Measurements from ENCODE around the gene VWA3B. TPM values are rescaled to one million over a fixed set of nuclear protein-coding genes. Genes with fewer than 3 reads are reported as not detected.

Gene VWA3B
- total and polyA plus RNA-seq, 2 donors (not counting 3 experiments of a cell fraction or from before 2014, with no cell fraction given): not detected

GRCh38 chr2:98188351-98189046 lies 101.5 kb downstream of the VWA3B start:
- H3K27ac ChIP-seq (ENCODE audit: insufficient read depth, low read depth, low read length): no peak overlapping the region
- H3K9ac ChIP-seq (replicated peaks; ENCODE audit: extremely low read depth, insufficient read depth, low read length): no peak overlapping the region
- ChIA-PET POLR2A (interaction anchor here (0.5 kb wide), 1 partner anchor 999 kb away, joined by 3 read pairs; no protein-coding TSS in a partner anchor), CTCF (interaction anchor here (0.6 to 1.5 kb wide), 5 partner anchors 10 to 448 kb away, joined by 3 to 4 read pairs (median 3); no protein-coding TSS in a partner anchor)
- no peaks in the 10 kb centered on the region for H3K36me3 ChIP-seq (ENCODE audit: control insufficient read depth in 2 of 2, extremely low read depth in 1 of 2, insufficient read depth in 2 of 2, low read length in 2 of 2)
- BruUV-seq (replicated peaks): no TSS peak
- dilution Hi-C loops (cut with MboI; ENCODE audit: extremely low pct_ligation_motif_present, low sequenced_read_pairs) (no loop called here), intact Hi-C loops (cut with micrococcal nuclease) (no loop called here)
- FAIRE-seq: no peak
- no peak overlapping the region for H3K4me2 ChIP-seq (ENCODE audit: insufficient read depth, low read length)
- no peaks in the 10 kb centered on the region for H3K9me3 ChIP-seq (replicated peaks; ENCODE audit: control insufficient read depth, insufficient read depth, low read length)
- TF ChIP-seq GATA2 (IDR thresholded peaks at IDR 0.05; ENCODE audit: insufficient read depth, insufficient read length, low read depth, low read length): no peak
- no peak for TF ChIP-seq POLR2AphosphoS5 (IDR thresholded peaks at IDR 0.05; ENCODE audit: insufficient read depth, low read depth, low read length)
- no peak for TF ChIP-seq CTCF (IDR thresholded peaks at IDR 0.05; ENCODE audit: extremely low read depth in 1 of 2, insufficient read depth in 1 of 2, low read depth in 1 of 2, low read length in 2 of 2)
- no peak for TF ChIP-seq POLR2A (IDR thresholded peaks at IDR 0.05; ENCODE audit: low read depth, low read length)
- TF ChIP-seq MAX (IDR thresholded peaks at IDR 0.05; ENCODE audit: insufficient read depth, insufficient read length): no peak
- TF ChIP-seq JUN (IDR thresholded peaks at IDR 0.05; ENCODE audit: borderline replicate concordance, insufficient read depth, insufficient read length, low read depth): no peak
- no peak for TF ChIP-seq MYC (IDR thresholded peaks at IDR 0.05; ENCODE audit: low read depth, low read length)
- TF ChIP-seq EZH2 (IDR thresholded peaks at IDR 0.05; ENCODE audit: borderline replicate concordance, low read depth, low read length, severe bottlenecking): no peak
- H3K79me2 ChIP-seq (ENCODE audit: control insufficient read depth, insufficient read depth, low read length): no peaks in the 10 kb centered on the region
- peaks cover 4 to 13% of the 10 kb centered on the region in 2 experiments for H3K27me3 ChIP-seq (ENCODE audit: control insufficient read depth in 2 of 2, insufficient read depth in 2 of 2, low read length in 2 of 2)
- no peaks in the 10 kb centered on the region for H3K9me1 ChIP-seq (replicated peaks; ENCODE audit: control insufficient read depth, extremely low read depth, insufficient read depth, low read length)
- H3K4me1 ChIP-seq (ENCODE audit: control insufficient read depth, extremely low read depth, insufficient read depth, low read length): no peaks in the 10 kb centered on the region
- no peak overlapping the region for H2AFZ ChIP-seq (ENCODE audit: low read depth, low read length)
- DNase-seq (ENCODE audit: low read depth, low spot score): no peak
- no peaks in the 10 kb centered on the region for H4K20me1 ChIP-seq (replicated peaks; ENCODE audit: control insufficient read depth, extremely low read depth, insufficient read depth, low read length)
- no peak overlapping the region for H3K4me3 ChIP-seq (replicated peaks in 1 of 3; ENCODE audit: insufficient read depth in 1 of 3, low read depth in 1 of 3, low read length in 3 of 3)

Measured in endothelial cell of umbilical vein (primary cell).